ENCODE results near the gene FAM180B. TPM values are rescaled to one million over a fixed set of nuclear protein-coding genes. Genes with fewer than 3 reads are reported as not detected.

FAM180B gene
- total and polyA plus RNA-seq, 2 of the 13 experiments (the other 11 are each of a cell fraction or from before 2014, with no cell fraction given) = 0.40 to 1.0 TPM

DNA sequence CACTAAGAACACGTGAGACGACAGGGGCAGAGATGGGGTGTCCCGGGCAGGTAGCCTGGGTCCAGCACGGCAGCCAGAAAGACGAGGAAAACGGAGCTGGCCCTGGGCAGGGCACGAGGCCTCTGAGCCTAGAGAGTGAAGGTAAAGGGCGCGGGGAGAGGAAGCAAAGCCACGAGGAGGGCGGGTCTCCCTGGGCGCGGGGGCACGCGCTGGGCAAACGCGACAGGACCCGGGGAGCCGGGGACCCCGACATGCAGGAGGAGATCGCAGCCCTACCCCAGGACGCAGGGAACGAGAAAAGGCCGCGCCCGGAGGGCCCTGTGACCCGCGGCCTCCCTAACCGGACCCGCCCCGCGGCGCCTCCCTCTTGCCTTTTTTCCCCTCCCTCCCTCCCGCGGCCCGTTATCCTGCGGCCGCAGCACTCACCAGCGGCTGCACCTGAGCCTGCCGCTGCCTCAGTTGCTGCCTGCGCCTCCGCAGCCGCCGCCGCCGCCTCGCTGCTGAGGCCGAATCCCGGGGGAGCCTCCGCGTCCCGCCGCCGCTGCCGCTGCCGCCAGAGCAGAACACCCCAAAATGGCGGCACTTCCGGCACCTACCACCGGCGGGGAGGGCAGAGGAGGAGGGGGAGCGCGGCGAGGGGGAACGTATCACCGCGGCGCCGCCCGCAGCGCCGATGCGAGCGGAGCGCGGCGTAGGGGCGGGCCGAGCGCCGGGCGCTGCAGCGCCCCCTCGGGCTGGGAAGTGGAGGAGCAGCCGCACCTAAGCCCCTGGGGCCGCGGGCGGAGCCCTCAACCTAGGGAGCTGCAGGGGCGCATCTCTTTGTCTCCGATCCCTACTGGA is 33.7 kb upstream of the FAM180B start, which contains the start of gene CELF1:
Gene CELF1, minus strand, starts transcription at position 567 of the 840 bp plus-strand sequence. CDS start 53,609 bp downstream, outside the sequence.
- in situ Hi-C loops (cut with HindIII; ENCODE audit: extremely low pct_ligation_motif_present, low pct_unique_long_range_greater_than_20kb) = no loop called here
- Histone ChIP-seq H3K4me1 (ENCODE audit: insufficient read depth, low read length) (peaks cover 43% of the 10 kb centered on the region), H4K20me1 (ENCODE audit: insufficient read depth, low read length) (peaks cover 31% of the 10 kb centered on the region), H3K36me3 (replicated peaks in 1 of 2; ENCODE audit: control insufficient read depth in 1 of 2, insufficient read depth in 2 of 2, low read length in 2 of 2) (peaks cover 0 to 3% of the 10 kb centered on the region in 2 experiments; a peak in 2 of 5 replicates), H3K4me2 (ENCODE audit: low read depth, low read length) (peak within 1 kb of the TSS; percentile 84), H3K79me2 (ENCODE audit: insufficient read depth, low read length) (peaks cover 48% of the 10 kb centered on the region), H3K27me3 (ENCODE audit: control insufficient read depth in 1 of 2, insufficient read depth in 2 of 2, low read length in 2 of 2) (no peaks in the 10 kb centered on the region), H3K27ac (ENCODE audit: extremely low read length, insufficient read depth, low read length) (peak within 1 kb of the TSS; percentile 81), H3K9ac (ENCODE audit: insufficient read depth, low read depth, low read length) (peak within 1 kb of the TSS; percentile 95), H2AFZ (ENCODE audit: low read length) (peak within 1 kb of the TSS; percentile 80), H3K4me3 (replicated peaks in 1 of 3; ENCODE audit: insufficient read depth in 1 of 3, low read depth in 2 of 3, low read length in 3 of 3) (peak within 1 kb of the TSS; percentile 69 to 98 (median 69)), H3K9me3 (ENCODE audit: low read length) (no peaks in the 10 kb centered on the region)
- FAIRE-seq = peak; percentile 28
- BruUV-seq (replicated peaks) = TSS peak; percentile 54
- intact Hi-C loops (cut with micrococcal nuclease; ENCODE audit: unreplicated experiment) = loop anchor here (5.0 kb wide), 1 partner anchor 65 kb away; no protein-coding TSS in a partner anchor
- ATAC-seq = peak; percentile 93
- ChIA-PET POLR2A (interaction anchor here (0.6 to 2.6 kb wide), 5 partner anchors 12 to 126 kb away, joined by 3 to 19 read pairs (median 3); partner anchors contain the start of genes KBTBD4, NDUFS3, PSMC3 and PTPMT1), CTCF (ENCODE audit: low intra/inter-chr PET ratio, low total read pairs) (no interaction called here)
- WGBS (ENCODE audit: low lambda C conversion rate) = 0% methylated on average over 17 of the region's 89 CpGs
- DNase-seq (ENCODE audit: low spot score) = peak; percentile 77
- TF ChIP-seq GATA4 (IDR thresholded peaks at IDR 0.05; ENCODE audit: borderline replicate concordance, low read depth) (no peak), ZBTB42 (CRISPR knock-in tag; IDR thresholded peaks at IDR 0.05) (peak; percentile 36; the same call in 1 of the 2 replicates), ZMYM4 (CRISPR knock-in tag; IDR thresholded peaks at IDR 0.05) (peak; percentile 94), ZNF256 (CRISPR knock-in tag; conservative IDR thresholded peaks at IDR 0.05) (no peak), CEBPG (CRISPR knock-in tag; IDR thresholded peaks at IDR 0.05) (no peak), NR2F6 (IDR thresholded peaks at IDR 0.05) (no peak), NR2F6 (CRISPR knock-in tag; IDR thresholded peaks at IDR 0.05) (no peak), SRY (CRISPR knock-in tag; IDR thresholded peaks at IDR 0.05) (0 out of 2 replicates have a peak, but pooled peaks have one; percentile 26), ZBTB21 (CRISPR knock-in tag; IDR thresholded peaks at IDR 0.05) (no peak), MEIS2 (CRISPR knock-in tag; IDR thresholded peaks at IDR 0.05) (no peak; the same call in 1 of the 2 replicates), ZNF777 (CRISPR knock-in tag; IDR thresholded peaks at IDR 0.05) (no peak)
- TF ChIP-seq, protein P1, sequence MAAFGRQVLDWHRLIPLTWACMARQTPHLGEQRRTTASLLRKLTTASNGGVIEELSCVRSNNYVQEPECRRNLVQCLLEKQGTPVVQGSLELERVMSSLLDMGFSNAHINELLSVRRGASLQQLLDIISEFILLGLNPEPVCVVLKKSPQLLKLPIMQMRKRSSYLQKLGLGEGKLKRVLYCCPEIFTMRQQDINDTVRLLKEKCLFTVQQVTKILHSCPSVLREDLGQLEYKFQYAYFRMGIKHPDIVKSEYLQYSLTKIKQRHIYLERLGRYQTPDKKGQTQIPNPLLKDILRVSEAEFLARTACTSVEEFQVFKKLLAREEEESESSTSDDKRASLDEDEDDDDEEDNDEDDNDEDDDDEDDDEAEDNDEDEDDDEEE (CRISPR knock-in tag; IDR thresholded peaks at IDR 0.05) = peak; percentile 49; the same call in 1 of the 2 replicates
- TF ChIP-seq, protein P2, sequence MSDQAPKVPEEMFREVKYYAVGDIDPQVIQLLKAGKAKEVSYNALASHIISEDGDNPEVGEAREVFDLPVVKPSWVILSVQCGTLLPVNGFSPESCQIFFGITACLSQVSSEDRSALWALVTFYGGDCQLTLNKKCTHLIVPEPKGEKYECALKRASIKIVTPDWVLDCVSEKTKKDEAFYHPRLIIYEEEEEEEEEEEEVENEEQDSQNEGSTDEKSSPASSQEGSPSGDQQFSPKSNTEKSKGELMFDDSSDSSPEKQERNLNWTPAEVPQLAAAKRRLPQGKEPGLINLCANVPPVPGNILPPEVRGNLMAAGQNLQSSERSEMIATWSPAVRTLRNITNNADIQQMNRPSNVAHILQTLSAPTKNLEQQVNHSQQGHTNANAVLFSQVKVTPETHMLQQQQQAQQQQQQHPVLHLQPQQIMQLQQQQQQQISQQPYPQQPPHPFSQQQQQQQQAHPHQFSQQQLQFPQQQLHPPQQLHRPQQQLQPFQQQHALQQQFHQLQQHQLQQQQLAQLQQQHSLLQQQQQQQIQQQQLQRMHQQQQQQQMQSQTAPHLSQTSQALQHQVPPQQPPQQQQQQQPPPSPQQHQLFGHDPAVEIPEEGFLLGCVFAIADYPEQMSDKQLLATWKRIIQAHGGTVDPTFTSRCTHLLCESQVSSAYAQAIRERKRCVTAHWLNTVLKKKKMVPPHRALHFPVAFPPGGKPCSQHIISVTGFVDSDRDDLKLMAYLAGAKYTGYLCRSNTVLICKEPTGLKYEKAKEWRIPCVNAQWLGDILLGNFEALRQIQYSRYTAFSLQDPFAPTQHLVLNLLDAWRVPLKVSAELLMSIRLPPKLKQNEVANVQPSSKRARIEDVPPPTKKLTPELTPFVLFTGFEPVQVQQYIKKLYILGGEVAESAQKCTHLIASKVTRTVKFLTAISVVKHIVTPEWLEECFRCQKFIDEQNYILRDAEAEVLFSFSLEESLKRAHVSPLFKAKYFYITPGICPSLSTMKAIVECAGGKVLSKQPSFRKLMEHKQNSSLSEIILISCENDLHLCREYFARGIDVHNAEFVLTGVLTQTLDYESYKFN (CRISPR knock-in tag; conservative IDR thresholded peaks at IDR 0.05) = peak; percentile 33; the same call in 1 of the 2 replicates
- TF ChIP-seq, protein P3, sequence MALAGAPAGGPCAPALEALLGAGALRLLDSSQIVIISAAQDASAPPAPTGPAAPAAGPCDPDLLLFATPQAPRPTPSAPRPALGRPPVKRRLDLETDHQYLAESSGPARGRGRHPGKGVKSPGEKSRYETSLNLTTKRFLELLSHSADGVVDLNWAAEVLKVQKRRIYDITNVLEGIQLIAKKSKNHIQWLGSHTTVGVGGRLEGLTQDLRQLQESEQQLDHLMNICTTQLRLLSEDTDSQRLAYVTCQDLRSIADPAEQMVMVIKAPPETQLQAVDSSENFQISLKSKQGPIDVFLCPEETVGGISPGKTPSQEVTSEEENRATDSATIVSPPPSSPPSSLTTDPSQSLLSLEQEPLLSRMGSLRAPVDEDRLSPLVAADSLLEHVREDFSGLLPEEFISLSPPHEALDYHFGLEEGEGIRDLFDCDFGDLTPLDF (CRISPR knock-in tag; IDR thresholded peaks at IDR 0.05) = 0 out of 2 replicates have a peak, but pooled peaks have one; percentile 20
- TF ChIP-seq, protein P4, sequence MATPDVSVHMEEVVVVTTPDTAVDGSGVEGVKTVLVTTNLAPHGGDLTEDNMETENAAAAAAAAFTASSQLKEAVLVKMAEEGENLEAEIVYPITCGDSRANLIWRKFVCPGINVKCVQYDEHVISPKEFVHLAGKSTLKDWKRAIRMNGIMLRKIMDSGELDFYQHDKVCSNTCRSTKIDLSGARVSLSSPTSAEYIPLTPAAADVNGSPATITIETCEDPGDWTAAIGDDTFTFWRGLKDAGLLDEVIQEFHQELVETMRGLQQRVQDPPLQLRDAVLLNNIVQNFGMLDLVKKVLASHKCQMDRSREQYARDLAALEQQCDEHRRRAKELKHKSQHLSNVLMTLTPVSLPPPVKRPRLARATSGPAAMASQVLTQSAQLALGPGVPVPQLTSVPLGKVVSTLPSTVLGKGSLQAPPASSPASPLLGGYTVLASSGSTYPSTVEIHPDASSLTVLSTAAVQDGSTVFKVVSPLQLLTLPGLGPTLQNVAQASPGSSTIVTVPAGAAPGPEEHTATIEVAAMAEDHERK (CRISPR knock-in tag; IDR thresholded peaks at IDR 0.05; ENCODE audit: low read depth) = peak; percentile 91
- TF ChIP-seq, protein P5, sequence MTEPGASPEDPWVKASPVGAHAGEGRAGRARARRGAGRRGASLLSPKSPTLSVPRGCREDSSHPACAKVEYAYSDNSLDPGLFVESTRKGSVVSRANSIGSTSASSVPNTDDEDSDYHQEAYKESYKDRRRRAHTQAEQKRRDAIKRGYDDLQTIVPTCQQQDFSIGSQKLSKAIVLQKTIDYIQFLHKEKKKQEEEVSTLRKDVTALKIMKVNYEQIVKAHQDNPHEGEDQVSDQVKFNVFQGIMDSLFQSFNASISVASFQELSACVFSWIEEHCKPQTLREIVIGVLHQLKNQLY (CRISPR knock-in tag; IDR thresholded peaks at IDR 0.05) = 0 out of 2 replicates have a peak, but pooled peaks have one; percentile 15
